Transverse colon (tissue), 4 donors: ENCODE results near the gene ZCCHC3. TPM values are rescaled to one million over a fixed set of nuclear protein-coding genes. Genes with fewer than 3 reads are reported as not detected.
A peak's percentile ranks its signal among the peaks of the same experiment; 100 is the strongest.

ENCODE experiments used
- DNase-seq: peaks from one replicate; pipeline ENCODE4 v3.0.0-alpha.2; 2019
- H3K27ac ChIP-seq, 4 donors: fragments of 200-600 bp; sonication (generic); 2 replicates each; pipeline ENCODE4 v1.5.1; 2016 to 2018; ENCODE audit warnings: inconsistent platforms in 4 of 4
- H3K27me3 ChIP-seq: fragments of 200-600 bp; sonication (generic); 2 replicates; pipeline ENCODE4 v1.5.1; 2017; ENCODE audit warnings: inconsistent platforms
- H3K36me3 ChIP-seq, 4 donors: fragments of 200-600 bp; sonication (generic); 2 replicates each; pipeline ENCODE4 v1.5.1; 2017 to 2019; ENCODE audit warnings: inconsistent platforms in 4 of 4
- H3K4me1 ChIP-seq, 4 donors: fragments of 200-600 bp; sonication (generic); 2 replicates each; pipeline ENCODE4 v1.5.1; 2017 to 2020; ENCODE audit warnings: inconsistent platforms in 4 of 4
- H3K4me3 ChIP-seq, 4 donors: fragments of 200-600 bp; sonication (generic); 1 replicate in 1 of 4; 2 replicates in 3 of 4; pipeline versions ENCODE4 v1.5.1 to v1.6.1; 2017 to 2019; ENCODE audit warnings: inconsistent platforms in 4 of 4
- H3K9me3 ChIP-seq, 2 donors: fragments of 200-600 bp; sonication (generic); 2 replicates each; pipeline ENCODE4 v1.5.1; 2017 to 2019; ENCODE audit warnings: inconsistent platforms in 2 of 2
- EP300 ChIP-seq: sonication (generic); formaldehyde crosslinking; IDR thresholded peaks from one replicate; pipeline ENCODE4 v1.6.1; 2017; ENCODE audit warnings: antibody characterized with exemption, low read depth
- POLR2A ChIP-seq: fragments of 450-650 bp; IDR thresholded peaks from one replicate; pipeline ENCODE4 v1.6.1; 2016; ENCODE audit warnings: antibody characterized with exemption, mild to moderate bottlenecking, moderate library complexity
- POLR2AphosphoS5 ChIP-seq, 3 donors: sonication (generic); formaldehyde crosslinking; IDR thresholded peaks; one replicate each; pipeline ENCODE4 v1.6.1; 2016; ENCODE audit warnings: antibody characterized with exemption in 3 of 3
- WGBS, 2 donors: methylation state at CpG; one replicate each; pipeline ENCODE4 v1.1.5; 2018; ENCODE audit warnings: low coverage in 1 of 2; 5-methylcytosine and 5-hydroxymethylcytosine counted together
- in situ Hi-C, 4 donors: fragments of 200-750 bp; cut with MboI; loops; one replicate each; pipeline versions ENCODE4 v1.15.0 to v1.15.1; 2017; ENCODE audit warnings: low sequenced_read_pairs in 3 of 4, low pct_ligation_motif_present in 1 of 4, low pct_unique_long_range_greater_than_20kb in 1 of 4
- intact Hi-C: fragments of 100-400 bp; cut with DNase I; formaldehyde crosslinking; loops from one replicate; pipeline ENCODE4 v1.15.1; 2023; ENCODE audit warnings: low total_unique reads
- total RNA-seq, 4 donors: library from RNA; depleted of rRNA; stranded (reverse); fragments of >200 nt; gene quantifications; one replicate each; pipeline ENCODE4 v1.1.0, GENCODE V29; 2016
- TF ChIP-seq, protein P1 (sequence below), 5 experiments: fragments of 200-600 bp in 3 of 5; fragments of 450-650 bp in 2 of 5; sonication (generic) in 3 of 5; IDR thresholded peaks; 1 replicate in 2 of 5; 2 replicates in 3 of 5; pipeline ENCODE4 v1.5.1; 2016 to 2017; ENCODE audit warnings: antibody characterized with exemption in 5 of 5, inconsistent platforms in 3 of 5, mild to moderate bottlenecking in 2 of 5, moderate library complexity in 1 of 5

The ZCCHC3 gene
- total RNA-seq, 4 donors from 2014 or later: 6.6 to 16.0 (median 10.1) TPM

DNA sequence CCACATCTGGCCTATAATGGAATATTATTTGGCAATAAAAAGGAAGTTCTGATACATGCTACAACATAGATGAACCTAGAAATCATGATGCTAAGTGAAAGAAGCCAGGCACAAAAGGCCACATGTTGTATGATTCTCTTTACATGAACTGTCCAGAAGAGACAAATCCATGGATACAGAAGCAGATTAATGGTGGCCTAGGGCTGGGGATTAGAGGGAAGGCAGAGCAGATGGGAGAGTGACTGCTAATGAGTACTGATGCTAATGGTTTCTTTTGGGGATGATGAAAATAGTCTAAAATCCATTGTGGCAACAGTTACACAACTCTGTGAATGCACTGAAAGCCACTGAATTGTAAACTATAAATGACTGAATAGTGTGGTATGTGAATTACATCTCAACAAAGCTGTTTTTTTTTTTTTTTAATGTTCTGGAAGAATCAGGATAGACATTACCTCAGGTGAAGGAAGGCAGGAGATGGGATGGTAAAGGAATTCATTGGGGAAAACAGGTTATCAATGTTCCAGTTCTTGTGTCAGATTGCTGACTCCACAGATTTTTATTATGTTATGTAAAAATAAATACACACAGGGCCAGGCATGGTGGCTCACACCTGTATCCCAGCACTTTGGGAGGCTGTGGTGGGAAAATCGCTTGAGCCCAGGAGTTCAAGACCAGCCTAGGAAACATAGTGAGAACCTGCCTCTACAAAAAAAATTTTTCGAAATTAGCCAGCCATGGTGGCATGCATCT lies 19.1 kb downstream of the ZCCHC3 start:
- in situ Hi-C loops: no loop called here
- WGBS, 2 donors: 94% methylated on average over 2 of the region's 2 CpGs; no CpG with 5 or more reads in 1 of the 2 donors
- TF ChIP-seq POLR2AphosphoS5 (IDR thresholded peaks at IDR 0.05) (no peak), POLR2A (no peak), EP300 (no peak)
- TF ChIP-seq, protein P1, sequence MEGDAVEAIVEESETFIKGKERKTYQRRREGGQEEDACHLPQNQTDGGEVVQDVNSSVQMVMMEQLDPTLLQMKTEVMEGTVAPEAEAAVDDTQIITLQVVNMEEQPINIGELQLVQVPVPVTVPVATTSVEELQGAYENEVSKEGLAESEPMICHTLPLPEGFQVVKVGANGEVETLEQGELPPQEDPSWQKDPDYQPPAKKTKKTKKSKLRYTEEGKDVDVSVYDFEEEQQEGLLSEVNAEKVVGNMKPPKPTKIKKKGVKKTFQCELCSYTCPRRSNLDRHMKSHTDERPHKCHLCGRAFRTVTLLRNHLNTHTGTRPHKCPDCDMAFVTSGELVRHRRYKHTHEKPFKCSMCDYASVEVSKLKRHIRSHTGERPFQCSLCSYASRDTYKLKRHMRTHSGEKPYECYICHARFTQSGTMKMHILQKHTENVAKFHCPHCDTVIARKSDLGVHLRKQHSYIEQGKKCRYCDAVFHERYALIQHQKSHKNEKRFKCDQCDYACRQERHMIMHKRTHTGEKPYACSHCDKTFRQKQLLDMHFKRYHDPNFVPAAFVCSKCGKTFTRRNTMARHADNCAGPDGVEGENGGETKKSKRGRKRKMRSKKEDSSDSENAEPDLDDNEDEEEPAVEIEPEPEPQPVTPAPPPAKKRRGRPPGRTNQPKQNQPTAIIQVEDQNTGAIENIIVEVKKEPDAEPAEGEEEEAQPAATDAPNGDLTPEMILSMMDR (IDR thresholded peaks at IDR 0.05): no peak

DNA sequence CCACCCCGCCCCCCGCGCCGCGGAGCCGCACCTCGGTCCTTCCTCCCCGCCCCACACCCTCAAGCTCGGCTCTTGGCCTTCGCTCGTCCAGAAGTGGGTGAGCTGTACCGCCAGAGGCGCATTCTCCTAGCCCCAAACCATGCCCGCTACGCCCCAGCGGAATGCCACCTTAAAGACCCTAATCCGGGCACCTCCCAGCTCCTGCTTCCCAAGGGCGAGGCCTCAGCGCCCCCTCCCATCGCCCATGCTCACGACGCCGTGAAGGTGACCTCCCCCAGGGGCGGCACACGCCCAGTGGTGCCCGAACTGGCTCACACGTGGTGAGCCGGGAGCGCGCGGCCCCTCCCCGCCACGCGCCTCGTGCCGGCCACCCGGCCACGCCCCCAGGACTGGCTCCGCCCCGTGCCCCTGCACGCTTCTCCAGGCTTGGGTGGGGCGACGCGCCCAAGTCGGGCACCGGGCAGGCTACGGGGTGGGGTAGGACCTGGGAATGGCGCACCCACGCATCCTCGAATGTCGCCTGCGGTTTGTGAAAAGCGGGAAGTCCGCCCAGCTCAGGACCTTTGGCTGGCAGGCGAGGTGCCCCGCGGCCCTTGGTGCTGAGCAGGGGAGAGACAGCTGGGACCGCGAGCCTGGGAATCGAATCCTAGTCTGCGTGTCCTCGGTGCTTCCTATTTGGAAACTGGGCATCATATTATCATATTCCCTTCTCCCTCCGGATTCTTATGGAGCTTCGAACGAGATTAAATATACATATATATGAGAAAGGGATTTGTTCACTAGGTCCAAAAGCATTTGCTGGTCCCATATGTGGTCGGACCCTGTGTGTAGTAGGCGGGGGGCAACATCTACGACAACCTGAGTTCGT lies 27.0 kb downstream of the ZCCHC3 start:
- peaks cover 3 to 34% (median 24%) of the 10 kb centered on the region in 4 donors for H3K4me1 ChIP-seq
- no peaks in the 10 kb centered on the region for H3K9me3 ChIP-seq
- in situ Hi-C loops: no loop called here
- DNase-seq: peak; percentile 96
- no peaks in the 10 kb centered on the region for H3K27me3 ChIP-seq
- H3K4me3 ChIP-seq: peak overlapping the region; percentile 57 to 74 (median 68)
- H3K27ac ChIP-seq: peak overlapping the region; percentile 94 to 98 (median 96)
- intact Hi-C loops: loop anchor here (10.0 kb wide), 1 partner anchor 50 kb away; no protein-coding TSS in a partner anchor
- H3K36me3 ChIP-seq: no peaks in the 10 kb centered on the region
- peak; percentile 82 to 88 (median 88) for TF ChIP-seq POLR2AphosphoS5 (IDR thresholded peaks at IDR 0.05)
- TF ChIP-seq, protein P1 (IDR thresholded peaks at IDR 0.05): peak; percentile 8 to 55 (median 31)
- TF ChIP-seq POLR2A: no peak
- WGBS, 2 donors: 0% methylated on average over 4 to 53 of the region's 69 CpGs

More for the DNA sequence above, 19.1 kb downstream of the ZCCHC3 start:
- Histone ChIP-seq H3K4me1 (no peaks in the 10 kb centered on the region), H3K9me3 (no peaks in the 10 kb centered on the region), H3K4me3 (no peak overlapping the region), H3K27ac (no peak overlapping the region), H3K27me3 (no peaks in the 10 kb centered on the region), H3K36me3 (no peaks in the 10 kb centered on the region)
- DNase-seq: no peak
- intact Hi-C loops: no loop called here

DNA sequence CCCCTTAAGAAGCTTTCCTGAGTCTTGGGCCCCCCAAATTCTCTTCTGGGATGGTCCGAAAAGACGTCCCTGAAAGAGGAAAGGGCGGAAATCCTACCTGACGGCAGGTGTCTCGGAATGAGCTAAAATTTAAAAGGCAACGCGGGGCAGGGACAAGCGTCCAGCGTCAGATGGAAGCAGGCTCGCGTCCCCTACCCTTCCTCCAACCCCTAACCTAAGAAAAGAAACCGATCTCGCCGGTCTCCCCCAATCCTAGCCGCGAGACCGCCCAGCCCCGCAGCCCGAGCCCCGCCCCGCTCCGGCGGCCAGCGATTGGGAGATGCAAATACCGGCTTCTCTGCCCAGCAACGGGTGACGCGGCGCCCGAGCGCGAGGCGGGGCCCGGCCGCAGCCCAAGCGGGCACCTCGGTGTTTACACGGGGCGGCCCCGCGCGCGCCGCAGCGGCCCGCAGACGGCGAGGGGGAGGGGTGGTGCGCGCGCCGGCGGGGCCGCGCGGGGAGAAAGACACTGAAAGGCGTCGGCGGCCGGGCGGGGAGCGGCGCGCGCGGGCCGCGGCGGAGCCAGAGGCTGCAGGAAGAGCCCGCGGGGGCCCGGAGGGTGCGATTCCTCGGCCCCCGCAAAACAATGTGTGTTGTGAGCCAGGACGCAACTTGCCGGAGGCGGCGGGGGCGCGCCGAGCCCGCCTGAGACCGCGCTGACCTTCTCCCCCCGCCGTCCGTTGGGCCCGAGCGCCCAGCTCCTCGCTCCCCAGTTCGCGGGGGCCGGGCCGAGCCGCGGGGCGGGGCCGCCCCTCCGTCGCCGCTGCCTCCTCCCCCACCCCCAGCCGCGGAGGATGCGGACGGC lies 27.9 kb downstream of the ZCCHC3 start, which contains the start of gene SOX12:
TSS of gene SOX12 (plus strand) at position 508 of the 844 bp plus-strand sequence. CDS start 373 bp downstream, outside the sequence.
- TF ChIP-seq EP300 (no peak), POLR2AphosphoS5 (IDR thresholded peaks at IDR 0.05) (peak; percentile 66 to 71 (median 66)), POLR2A (peak; percentile 28)
- H3K9me3 ChIP-seq: no peaks in the 10 kb centered on the region
- peak within 1 kb of the TSS; percentile 94 to 98 (median 96) for H3K27ac ChIP-seq
- in situ Hi-C loops (no loop called here), intact Hi-C loops (loop anchor here (10.0 kb wide), 1 partner anchor 50 kb away; no protein-coding TSS in a partner anchor)
- WGBS, 2 donors: 0 to 1% methylated on average over 4 to 82 of the region's 106 CpGs
- no peaks in the 10 kb centered on the region for H3K36me3 ChIP-seq
- peak; percentile 99 for DNase-seq
- H3K4me1 ChIP-seq: peaks cover 3 to 38% (median 28%) of the 10 kb centered on the region in 4 donors
- H3K4me3 ChIP-seq: peak within 1 kb of the TSS; percentile 64 to 75 (median 72)
- H3K27me3 ChIP-seq: no peaks in the 10 kb centered on the region
